HEK293 (cell line): ENCODE results near the gene RNF212.

Source experiments
- CTCF ChIA-PET: fragments of 350-600 bp; formaldehyde crosslinking; extraction: SDS; loops from one replicate; lab custom pipeline; 2021; ENCODE audit warnings: antibody characterized with exemption; lab: Yijun Ruan, JAX
- POLR2A ChIA-PET: fragments of 300-600 bp; formaldehyde crosslinking; extraction: SDS; loops from one replicate; lab custom pipeline; 2020; ENCODE audit warnings: antibody characterized with exemption, inconsistent platforms; lab: Yijun Ruan, JAX
- H3K27ac ChIP-seq: fragments of 200-500 bp; sonication (Bioruptor generic); 2 replicates; pipeline ENCODE4 v1.5.1; 2014; ENCODE audit warnings: low read depth, low read length, control low read depth, inconsistent platforms; ENCODE audit errors: extremely low read depth
- H3K36me3 ChIP-seq, 2 experiments: fragments of 200-500 bp in 1 of 2; sonication (Bioruptor generic) in 1 of 2; 1 replicate in 1 of 2; 2 replicates in 1 of 2; pipeline ENCODE4 v1.5.1; 2014 to 2017; ENCODE audit warnings: inconsistent platforms in 2 of 2, low read length in 2 of 2; ENCODE audit not compliant: control insufficient read depth in 2 of 2, insufficient read depth in 1 of 2
- H3K4me1 ChIP-seq: fragments of 200-500 bp; sonication (Bioruptor generic); 2 replicates; pipeline ENCODE4 v1.5.1; 2014; ENCODE audit warnings: mild to moderate bottlenecking, low read length, inconsistent platforms; ENCODE audit not compliant: control insufficient read depth, insufficient read depth
- H3K4me3 ChIP-seq: 2 replicates; pipeline ENCODE4 v1.5.1; 2011; ENCODE audit warnings: low read depth, mild to moderate bottlenecking, control low read depth, low read length, moderate library complexity
- H3K9me3 ChIP-seq: fragments of 200-500 bp; sonication (Bioruptor generic); 2 replicates; pipeline ENCODE4 v1.5.1; 2014; ENCODE audit warnings: low read depth, low read length, inconsistent platforms; ENCODE audit not compliant: control insufficient read depth, insufficient read depth
- IKZF3 ChIP-seq: fragments of 450-650 bp; IDR thresholded peaks from 2 replicates; pipeline ENCODE4 v1.5.0; 2018; ENCODE audit warnings: missing biosample characterization, mild to moderate bottlenecking, missing genetic modification characterization, moderate library complexity
- KLF10 ChIP-seq: fragments of 450-650 bp; IDR thresholded peaks from 2 replicates; pipeline ENCODE4 v1.5.1; 2018; ENCODE audit warnings: missing biosample characterization, mild to moderate bottlenecking, missing genetic modification characterization
- MYNN ChIP-seq: fragments of 450-650 bp; formaldehyde crosslinking; IDR thresholded peaks from 2 replicates; pipeline ENCODE4 v1.5.1; 2016; ENCODE audit warnings: missing biosample characterization, missing genetic modification characterization, borderline replicate concordance
- YY1 ChIP-seq: fragments of 450-650 bp; formaldehyde crosslinking; IDR thresholded peaks from 2 replicates; pipeline ENCODE4 v1.5.1; 2018; ENCODE audit warnings: missing biosample characterization, missing genetic modification characterization
- ZFP3 ChIP-seq: fragments of 450-650 bp; formaldehyde crosslinking; IDR thresholded peaks from 2 replicates; pipeline ENCODE4 v1.5.1; 2016; ENCODE audit warnings: low read depth, missing biosample characterization, missing genetic modification characterization
- ZFP69B ChIP-seq: fragments of 450-650 bp; formaldehyde crosslinking; IDR thresholded peaks from 2 replicates; pipeline ENCODE4 v1.5.1; 2016; ENCODE audit warnings: missing biosample characterization, missing genetic modification characterization
- ZNF138 ChIP-seq: fragments of 450-650 bp; formaldehyde crosslinking; IDR thresholded peaks from 2 replicates; pipeline ENCODE4 v1.5.1; 2016; ENCODE audit warnings: missing biosample characterization, missing genetic modification characterization, borderline replicate concordance
- ZNF362 ChIP-seq: fragments of 450-650 bp; formaldehyde crosslinking; IDR thresholded peaks from 2 replicates; pipeline ENCODE4 v1.5.1; 2016; ENCODE audit warnings: missing biosample characterization, missing genetic modification characterization
- ZNF488 ChIP-seq: fragments of 450-650 bp; formaldehyde crosslinking; IDR thresholded peaks from 2 replicates; pipeline ENCODE4 v1.5.1; 2016; ENCODE audit warnings: missing biosample characterization, missing genetic modification characterization
- ZNF510 ChIP-seq: fragments of 450-650 bp; formaldehyde crosslinking; IDR thresholded peaks from 2 replicates; pipeline ENCODE4 v1.5.1; 2018; ENCODE audit warnings: mild to moderate bottlenecking, missing genetic modification characterization, missing biosample characterization; ENCODE audit not compliant: insufficient replicate concordance
- ZNF558 ChIP-seq: fragments of 450-650 bp; formaldehyde crosslinking; IDR thresholded peaks from 2 replicates; pipeline ENCODE4 v1.5.1; 2016; ENCODE audit warnings: missing biosample characterization, missing genetic modification characterization
- ZNF626 ChIP-seq: fragments of 450-650 bp; sonication (Bioruptor Pico); formaldehyde crosslinking; IDR thresholded peaks from 2 replicates; pipeline ENCODE4 v1.5.1; 2018; ENCODE audit warnings: missing biosample characterization, missing genetic modification characterization, inconsistent platforms
- ZNF658 ChIP-seq: fragments of 450-650 bp; formaldehyde crosslinking; IDR thresholded peaks from 2 replicates; pipeline ENCODE4; 2016; ENCODE audit warnings: missing biosample characterization, missing genetic modification characterization
- ZNF843 ChIP-seq: fragments of 450-650 bp; formaldehyde crosslinking; IDR thresholded peaks from 2 replicates; pipeline ENCODE4 v1.5.1; 2016; ENCODE audit warnings: missing biosample characterization, missing genetic modification characterization
- ZSCAN4 ChIP-seq: fragments of 450-650 bp; formaldehyde crosslinking; IDR thresholded peaks from 2 replicates; pipeline ENCODE4 v1.5.1; 2017; ENCODE audit warnings: missing biosample characterization, missing genetic modification characterization
- TF ChIP-seq, protein P1 (sequence below): fragments of 450-650 bp; formaldehyde crosslinking; IDR thresholded peaks from 2 replicates; pipeline ENCODE4 v1.5.1; 2016; ENCODE audit warnings: missing biosample characterization, missing genetic modification characterization
- TF ChIP-seq, protein P2 (sequence below): fragments of 450-650 bp; formaldehyde crosslinking; IDR thresholded peaks from 2 replicates; pipeline ENCODE4 v1.5.1; 2016; ENCODE audit warnings: missing biosample characterization, missing genetic modification characterization
- TF ChIP-seq, protein P3 (sequence below): fragments of 450-650 bp; formaldehyde crosslinking; IDR thresholded peaks from 2 replicates; pipeline ENCODE4 v1.5.1; 2016; ENCODE audit warnings: missing biosample characterization, missing genetic modification characterization
- TF ChIP-seq, protein P4 (sequence below): fragments of 450-650 bp; formaldehyde crosslinking; IDR thresholded peaks from 2 replicates; pipeline ENCODE4 v1.5.1; 2016; ENCODE audit warnings: missing biosample characterization, missing genetic modification characterization, borderline replicate concordance

RNF212 gene

DNA sequence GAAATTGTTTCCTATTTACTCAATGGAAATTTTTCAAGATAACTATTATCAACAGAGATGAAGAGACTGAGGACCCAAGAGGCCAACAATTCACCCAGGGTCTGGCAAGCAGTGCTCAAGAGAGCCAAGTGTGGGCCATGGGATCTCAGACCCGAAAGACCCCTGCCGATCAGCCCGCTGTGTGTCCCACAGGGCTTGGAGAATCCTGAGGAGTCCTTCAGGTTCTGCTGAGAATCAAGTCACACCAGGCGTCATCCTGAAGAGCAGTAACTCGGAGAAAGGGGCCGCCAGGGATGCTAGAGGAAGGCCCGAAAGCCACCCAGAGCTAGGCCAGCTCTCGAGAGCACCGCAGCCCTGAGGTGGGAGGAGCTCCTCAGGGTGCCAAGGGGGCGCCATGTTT, 53.2 kb downstream of the RNF212 start:
- Histone ChIP-seq H3K9me3 (no peaks in the 10 kb centered on the region), H3K4me3 (no peak overlapping the region), H3K27ac (no peak overlapping the region), H3K4me1 (no peaks in the 10 kb centered on the region), H3K36me3 (no peaks in the 10 kb centered on the region)
- ChIA-PET CTCF (no interaction called here), POLR2A (no interaction called here)
- TF ChIP-seq, protein P1, sequence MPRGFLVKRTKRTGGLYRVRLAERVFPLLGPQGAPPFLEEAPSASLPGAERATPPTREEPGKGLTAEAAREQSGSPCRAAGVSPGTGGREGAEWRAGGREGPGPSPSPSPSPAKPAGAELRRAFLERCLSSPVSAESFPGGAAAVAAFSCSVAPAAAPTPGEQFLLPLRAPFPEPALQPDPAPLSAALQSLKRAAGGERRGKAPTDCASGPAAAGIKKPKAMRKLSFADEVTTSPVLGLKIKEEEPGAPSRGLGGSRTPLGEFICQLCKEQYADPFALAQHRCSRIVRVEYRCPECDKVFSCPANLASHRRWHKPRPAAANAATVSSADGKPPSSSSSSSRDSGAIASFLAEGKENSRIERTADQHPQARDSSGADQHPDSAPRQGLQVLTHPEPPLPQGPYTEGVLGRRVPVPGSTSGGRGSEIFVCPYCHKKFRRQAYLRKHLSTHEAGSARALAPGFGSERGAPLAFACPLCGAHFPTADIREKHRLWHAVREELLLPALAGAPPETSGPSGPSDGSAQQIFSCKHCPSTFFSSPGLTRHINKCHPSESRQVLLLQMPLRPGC: no peak
- TF ChIP-seq ZNF626 (tag by site-specific recombination) (no peak), ZNF362 (tag by site-specific recombination) (no peak), ZFP3 (tag by site-specific recombination) (no peak), ZFP69B (tag by site-specific recombination) (no peak), ZNF658 (tag by site-specific recombination) (no peak), ZNF843 (tag by site-specific recombination) (no peak), ZSCAN4 (tag by site-specific recombination) (no peak), ZNF138 (no peak), ZNF558 (tag by site-specific recombination) (no peak), ZNF510 (tag by site-specific recombination) (no peak), MYNN (tag by site-specific recombination) (no peak), YY1 (tag by site-specific recombination) (no peak), ZNF488 (tag by site-specific recombination) (no peak), IKZF3 (tag by site-specific recombination) (no peak)
- TF ChIP-seq, protein P2, sequence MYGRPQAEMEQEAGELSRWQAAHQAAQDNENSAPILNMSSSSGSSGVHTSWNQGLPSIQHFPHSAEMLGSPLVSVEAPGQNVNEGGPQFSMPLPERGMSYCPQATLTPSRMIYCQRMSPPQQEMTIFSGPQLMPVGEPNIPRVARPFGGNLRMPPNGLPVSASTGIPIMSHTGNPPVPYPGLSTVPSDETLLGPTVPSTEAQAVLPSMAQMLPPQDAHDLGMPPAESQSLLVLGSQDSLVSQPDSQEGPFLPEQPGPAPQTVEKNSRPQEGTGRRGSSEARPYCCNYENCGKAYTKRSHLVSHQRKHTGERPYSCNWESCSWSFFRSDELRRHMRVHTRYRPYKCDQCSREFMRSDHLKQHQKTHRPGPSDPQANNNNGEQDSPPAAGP (tag by site-specific recombination): no peak
- TF ChIP-seq, protein P3, sequence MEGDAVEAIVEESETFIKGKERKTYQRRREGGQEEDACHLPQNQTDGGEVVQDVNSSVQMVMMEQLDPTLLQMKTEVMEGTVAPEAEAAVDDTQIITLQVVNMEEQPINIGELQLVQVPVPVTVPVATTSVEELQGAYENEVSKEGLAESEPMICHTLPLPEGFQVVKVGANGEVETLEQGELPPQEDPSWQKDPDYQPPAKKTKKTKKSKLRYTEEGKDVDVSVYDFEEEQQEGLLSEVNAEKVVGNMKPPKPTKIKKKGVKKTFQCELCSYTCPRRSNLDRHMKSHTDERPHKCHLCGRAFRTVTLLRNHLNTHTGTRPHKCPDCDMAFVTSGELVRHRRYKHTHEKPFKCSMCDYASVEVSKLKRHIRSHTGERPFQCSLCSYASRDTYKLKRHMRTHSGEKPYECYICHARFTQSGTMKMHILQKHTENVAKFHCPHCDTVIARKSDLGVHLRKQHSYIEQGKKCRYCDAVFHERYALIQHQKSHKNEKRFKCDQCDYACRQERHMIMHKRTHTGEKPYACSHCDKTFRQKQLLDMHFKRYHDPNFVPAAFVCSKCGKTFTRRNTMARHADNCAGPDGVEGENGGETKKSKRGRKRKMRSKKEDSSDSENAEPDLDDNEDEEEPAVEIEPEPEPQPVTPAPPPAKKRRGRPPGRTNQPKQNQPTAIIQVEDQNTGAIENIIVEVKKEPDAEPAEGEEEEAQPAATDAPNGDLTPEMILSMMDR (tag by site-specific recombination): no peak

GRCh38 chr4:1058997-1059665, 54.2 kb downstream of the RNF212 start:
- POLR2A ChIA-PET: no interaction called here
- TF ChIP-seq, protein P4, sequence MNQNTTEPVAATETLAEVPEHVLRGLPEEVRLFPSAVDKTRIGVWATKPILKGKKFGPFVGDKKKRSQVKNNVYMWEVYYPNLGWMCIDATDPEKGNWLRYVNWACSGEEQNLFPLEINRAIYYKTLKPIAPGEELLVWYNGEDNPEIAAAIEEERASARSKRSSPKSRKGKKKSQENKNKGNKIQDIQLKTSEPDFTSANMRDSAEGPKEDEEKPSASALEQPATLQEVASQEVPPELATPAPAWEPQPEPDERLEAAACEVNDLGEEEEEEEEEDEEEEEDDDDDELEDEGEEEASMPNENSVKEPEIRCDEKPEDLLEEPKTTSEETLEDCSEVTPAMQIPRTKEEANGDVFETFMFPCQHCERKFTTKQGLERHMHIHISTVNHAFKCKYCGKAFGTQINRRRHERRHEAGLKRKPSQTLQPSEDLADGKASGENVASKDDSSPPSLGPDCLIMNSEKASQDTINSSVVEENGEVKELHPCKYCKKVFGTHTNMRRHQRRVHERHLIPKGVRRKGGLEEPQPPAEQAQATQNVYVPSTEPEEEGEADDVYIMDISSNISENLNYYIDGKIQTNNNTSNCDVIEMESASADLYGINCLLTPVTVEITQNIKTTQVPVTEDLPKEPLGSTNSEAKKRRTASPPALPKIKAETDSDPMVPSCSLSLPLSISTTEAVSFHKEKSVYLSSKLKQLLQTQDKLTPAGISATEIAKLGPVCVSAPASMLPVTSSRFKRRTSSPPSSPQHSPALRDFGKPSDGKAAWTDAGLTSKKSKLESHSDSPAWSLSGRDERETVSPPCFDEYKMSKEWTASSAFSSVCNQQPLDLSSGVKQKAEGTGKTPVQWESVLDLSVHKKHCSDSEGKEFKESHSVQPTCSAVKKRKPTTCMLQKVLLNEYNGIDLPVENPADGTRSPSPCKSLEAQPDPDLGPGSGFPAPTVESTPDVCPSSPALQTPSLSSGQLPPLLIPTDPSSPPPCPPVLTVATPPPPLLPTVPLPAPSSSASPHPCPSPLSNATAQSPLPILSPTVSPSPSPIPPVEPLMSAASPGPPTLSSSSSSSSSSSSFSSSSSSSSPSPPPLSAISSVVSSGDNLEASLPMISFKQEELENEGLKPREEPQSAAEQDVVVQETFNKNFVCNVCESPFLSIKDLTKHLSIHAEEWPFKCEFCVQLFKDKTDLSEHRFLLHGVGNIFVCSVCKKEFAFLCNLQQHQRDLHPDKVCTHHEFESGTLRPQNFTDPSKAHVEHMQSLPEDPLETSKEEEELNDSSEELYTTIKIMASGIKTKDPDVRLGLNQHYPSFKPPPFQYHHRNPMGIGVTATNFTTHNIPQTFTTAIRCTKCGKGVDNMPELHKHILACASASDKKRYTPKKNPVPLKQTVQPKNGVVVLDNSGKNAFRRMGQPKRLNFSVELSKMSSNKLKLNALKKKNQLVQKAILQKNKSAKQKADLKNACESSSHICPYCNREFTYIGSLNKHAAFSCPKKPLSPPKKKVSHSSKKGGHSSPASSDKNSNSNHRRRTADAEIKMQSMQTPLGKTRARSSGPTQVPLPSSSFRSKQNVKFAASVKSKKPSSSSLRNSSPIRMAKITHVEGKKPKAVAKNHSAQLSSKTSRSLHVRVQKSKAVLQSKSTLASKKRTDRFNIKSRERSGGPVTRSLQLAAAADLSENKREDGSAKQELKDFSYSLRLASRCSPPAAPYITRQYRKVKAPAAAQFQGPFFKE (tag by site-specific recombination): no peak
- no peak for TF ChIP-seq KLF10 (tag by site-specific recombination)

More at GRCh38 chr4:1058997-1059665, 54.2 kb downstream of the RNF212 start:
- Histone ChIP-seq H3K4me1 (no peaks in the 10 kb centered on the region), H3K9me3 (no peaks in the 10 kb centered on the region), H3K27ac (no peak overlapping the region), H3K36me3 (no peaks in the 10 kb centered on the region), H3K4me3 (no peak overlapping the region)
- CTCF ChIA-PET: no interaction called here
